Hepatocyte (in vitro differentiated cells): ENCODE data around the gene CAV1. TPM values are rescaled to one million over a fixed set of nuclear protein-coding genes. Genes with fewer than 3 reads are reported as not detected.

Experiments used
- DNase-seq: peaks from one replicate; pipeline ENCODE4 v3.0.0-alpha.2; 2016; ENCODE audit warnings: low spot score
- H2AFZ ChIP-seq: fragments of 200-600 bp; sonication (generic); 2 replicates; pipeline ENCODE4 v1.6.0; 2016; ENCODE audit warnings: antibody characterized with exemption, mild to moderate bottlenecking
- H3K27ac ChIP-seq: fragments of 200-600 bp; sonication (generic); 2 replicates; pipeline ENCODE4 v1.5.1; 2016; ENCODE audit warnings: mild to moderate bottlenecking
- H3K27me3 ChIP-seq: fragments of 200-600 bp; sonication (generic); 2 replicates; pipeline ENCODE4 v1.6.1; 2016
- H3K36me3 ChIP-seq: fragments of 200-600 bp; sonication (generic); replicated peaks from 2 replicates; pipeline ENCODE4 v1.5.1; 2016; ENCODE audit warnings: low read depth; ENCODE audit not compliant: insufficient read depth
- H3K4me1 ChIP-seq: fragments of 200-600 bp; sonication (generic); 2 replicates; pipeline ENCODE4 v1.5.1; 2016; ENCODE audit warnings: mild to moderate bottlenecking, moderate library complexity; ENCODE audit not compliant: insufficient read depth
- H3K4me2 ChIP-seq: fragments of 200-600 bp; sonication (generic); 2 replicates; pipeline ENCODE4 v1.6.0; 2016
- H3K4me3 ChIP-seq: fragments of 200-600 bp; sonication (generic); 2 replicates; pipeline ENCODE4 v1.5.1; 2016; ENCODE audit warnings: mild to moderate bottlenecking
- H3K79me2 ChIP-seq: fragments of 200-600 bp; sonication (generic); 2 replicates; pipeline ENCODE4 v1.6.0; 2017; ENCODE audit warnings: mild to moderate bottlenecking
- H3K9me2 ChIP-seq: fragments of 200-600 bp; sonication (generic); replicated peaks from 2 replicates; pipeline ENCODE4 v1.6.0; 2017; ENCODE audit warnings: mild to moderate bottlenecking; ENCODE audit not compliant: insufficient read depth
- H3K9me3 ChIP-seq: fragments of 200-600 bp; sonication (generic); 2 replicates; pipeline ENCODE4 v1.5.1; 2016; ENCODE audit warnings: low read depth, mild to moderate bottlenecking
- H4K20me1 ChIP-seq: fragments of 200-600 bp; sonication (generic); 2 replicates; pipeline ENCODE4 v1.6.0; 2016; ENCODE audit warnings: mild to moderate bottlenecking; ENCODE audit not compliant: insufficient read depth, poor library complexity, severe bottlenecking
- CTCF ChIP-seq: fragments of 200-600 bp; sonication (generic); IDR thresholded peaks from 2 replicates; pipeline ENCODE4 v1.5.1; 2016; ENCODE audit warnings: antibody characterized with exemption, mild to moderate bottlenecking; ENCODE audit not compliant: poor library complexity
- EZH2 ChIP-seq: fragments of 200-600 bp; sonication (generic); IDR thresholded peaks from 2 replicates; pipeline ENCODE4 v1.6.1; 2016; ENCODE audit warnings: antibody characterized with exemption, mild to moderate bottlenecking, borderline replicate concordance
- EZH2phosphoT487 ChIP-seq: fragments of 200-600 bp; sonication (generic); IDR thresholded peaks from one replicate; pipeline ENCODE4 v1.6.1; 2018; ENCODE audit warnings: antibody characterized with exemption, mild to moderate bottlenecking, low read depth, moderate library complexity; ENCODE audit not compliant: unreplicated experiment, severe bottlenecking
- WGBS: methylation state at CpG from one replicate; pipeline ENCODE4 v1.1.6; 2016; ENCODE audit warnings: low lambda C conversion rate; ENCODE audit errors: missing lambda C conversion rate; 5-methylcytosine and 5-hydroxymethylcytosine counted together
- polyA plus RNA-seq: library from polyadenylated mRNA; unstranded; fragments of >200 nt; fragmentation: Nextera tagmentation; extraction: Ambion mirVana; gene quantifications from 2 replicates; pipeline ENCODE4 v1.2.1, GENCODE V29; 2016
- total RNA-seq: library from RNA; depleted of rRNA; stranded (reverse); fragments of >200 nt; gene quantifications from 2 replicates; pipeline ENCODE4 v1.2.3, GENCODE V29; 2014

CAV1 gene
- total and polyA plus RNA-seq, 2 experiments from 2014 or later: 36.0 to 43.3 TPM

GRCh38 chr7:116582164-116582732 is 57.4 kb downstream of the CAV1 start:
- Histone ChIP-seq H3K27ac (no peak overlapping the region), H4K20me1 (no peaks in the 10 kb centered on the region), H3K36me3 (no peaks in the 10 kb centered on the region), H3K79me2 (no peaks in the 10 kb centered on the region), H3K27me3 (no peaks in the 10 kb centered on the region), H3K4me3 (no peak overlapping the region), H3K4me2 (no peak overlapping the region), H3K9me2 (no peaks in the 10 kb centered on the region), H3K9me3 (no peaks in the 10 kb centered on the region), H3K4me1 (peaks cover 3% of the 10 kb centered on the region), H2AFZ (no peak overlapping the region)
- WGBS: 86% methylated on average over 4 of the region's 4 CpGs
- no peak for DNase-seq
- TF ChIP-seq EZH2phosphoT487: no peak
- peak; percentile 5 for TF ChIP-seq CTCF

- no peak overlapping the region for H2AFZ ChIP-seq
- WGBS: 77% methylated on average over 5 of the region's 5 CpGs
- TF ChIP-seq EZH2: no peak
- TF ChIP-seq EZH2phosphoT487: no peak
- TF ChIP-seq CTCF: no peak
- no peaks in the 10 kb centered on the region for H4K20me1 ChIP-seq
- H3K4me1 ChIP-seq: no peaks in the 10 kb centered on the region
- H3K36me3 ChIP-seq: no peaks in the 10 kb centered on the region
- H3K79me2 ChIP-seq: no peaks in the 10 kb centered on the region
- H3K27ac ChIP-seq: no peak overlapping the region
- H3K4me3 ChIP-seq: no peak overlapping the region
- DNase-seq: no peak
- no peaks in the 10 kb centered on the region for H3K9me3 ChIP-seq
- no peaks in the 10 kb centered on the region for H3K9me2 ChIP-seq
- H3K27me3 ChIP-seq: no peaks in the 10 kb centered on the region
- no peak overlapping the region for H3K4me2 ChIP-seq
Measured at GRCh38 chr7:116582806-116583444, 58.1 kb downstream of the CAV1 start.

GRCh38 chr7:116583653-116584052 is 58.8 kb downstream of the CAV1 start:
- TF ChIP-seq EZH2 (no peak), EZH2phosphoT487 (no peak), CTCF (no peak)

More at GRCh38 chr7:116583653-116584052, 58.8 kb downstream of the CAV1 start:
- Histone ChIP-seq H3K27me3 (no peaks in the 10 kb centered on the region), H3K9me2 (no peaks in the 10 kb centered on the region), H3K27ac (no peak overlapping the region), H3K4me2 (no peak overlapping the region), H3K79me2 (no peaks in the 10 kb centered on the region), H3K4me3 (no peak overlapping the region), H2AFZ (no peak overlapping the region), H3K4me1 (no peaks in the 10 kb centered on the region), H3K36me3 (no peaks in the 10 kb centered on the region), H4K20me1 (no peaks in the 10 kb centered on the region), H3K9me3 (no peaks in the 10 kb centered on the region)
- WGBS: 96% methylated on average over 1 of the region's 1 CpG
- DNase-seq: no peak
